CD4-positive, alpha-beta T cell treated with Interleukin-6 for 4 hours (primary cell): Measurements from ENCODE around the gene ADARB1.

Experiments
- DNase-seq: peaks from one replicate; pipeline ENCODE4 v3.0.0-alpha.2; 2020; ENCODE audit warnings: mixed read lengths

Gene ADARB1

GRCh38 chr21:45039317-45040156, 34.8 kb upstream of the ADARB1 start:
- DNase-seq = no peak

GRCh38 chr21:45040157-45040711, 34.1 kb upstream of the ADARB1 start:
- no peak for DNase-seq

DNA sequence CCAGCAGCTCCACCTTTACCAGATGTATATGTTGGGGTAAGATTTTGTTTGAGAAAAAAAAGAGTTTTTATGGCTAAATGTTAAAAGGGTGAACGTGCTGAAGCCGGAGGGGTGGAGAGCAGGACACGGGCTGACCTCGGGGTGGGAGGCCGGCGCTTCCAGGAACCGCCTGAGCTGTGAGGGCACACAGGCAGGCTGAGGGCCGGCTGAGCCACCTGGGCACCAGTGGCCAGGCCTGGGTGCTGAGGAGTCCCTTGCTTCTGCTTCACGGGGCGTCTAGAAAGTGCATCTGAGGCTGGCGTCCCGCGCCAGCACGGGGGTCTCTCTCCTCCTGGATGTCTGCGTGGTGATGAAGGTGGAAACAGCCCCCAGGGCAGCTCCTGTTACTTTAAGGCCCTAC, 33.6 kb upstream of the ADARB1 start:
- no peak for DNase-seq

GRCh38 chr21:45041351-45041805, 33.0 kb upstream of the ADARB1 start:
- DNase-seq = no peak

DNA sequence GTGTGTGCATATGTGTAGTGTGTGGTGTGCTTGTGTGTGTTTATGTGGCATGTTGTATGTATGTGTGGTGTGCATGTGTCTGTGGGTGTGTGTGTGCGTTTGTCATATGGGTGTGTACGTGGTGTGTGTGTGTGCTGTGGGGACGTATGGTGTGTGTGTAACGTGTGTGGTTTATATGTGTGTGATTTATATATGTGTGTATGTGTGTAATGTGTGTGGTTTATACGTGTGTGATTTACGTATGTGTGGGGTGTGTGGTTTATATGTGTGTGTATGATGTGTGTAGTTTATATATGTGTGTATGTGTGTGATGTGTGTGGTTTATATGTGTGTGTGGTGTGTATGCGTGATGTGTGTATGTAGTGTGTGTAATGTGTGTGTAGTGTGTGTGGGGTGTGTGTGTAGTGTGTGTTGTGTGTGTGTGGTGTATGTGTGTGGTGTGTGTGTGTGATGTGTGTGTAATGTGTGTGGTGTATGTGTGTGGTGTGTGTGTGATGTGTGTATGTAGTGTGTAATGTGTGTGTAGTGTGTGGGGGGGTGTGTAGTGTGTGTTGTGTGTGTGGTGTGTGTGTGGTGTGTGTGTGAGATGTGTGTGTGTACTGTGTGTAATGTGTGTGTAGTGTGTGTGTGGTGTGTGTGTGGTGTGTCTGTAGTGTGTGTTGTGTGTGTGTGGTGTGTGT, 32.3 kb upstream of the ADARB1 start:
- DNase-seq = no peak

DNA sequence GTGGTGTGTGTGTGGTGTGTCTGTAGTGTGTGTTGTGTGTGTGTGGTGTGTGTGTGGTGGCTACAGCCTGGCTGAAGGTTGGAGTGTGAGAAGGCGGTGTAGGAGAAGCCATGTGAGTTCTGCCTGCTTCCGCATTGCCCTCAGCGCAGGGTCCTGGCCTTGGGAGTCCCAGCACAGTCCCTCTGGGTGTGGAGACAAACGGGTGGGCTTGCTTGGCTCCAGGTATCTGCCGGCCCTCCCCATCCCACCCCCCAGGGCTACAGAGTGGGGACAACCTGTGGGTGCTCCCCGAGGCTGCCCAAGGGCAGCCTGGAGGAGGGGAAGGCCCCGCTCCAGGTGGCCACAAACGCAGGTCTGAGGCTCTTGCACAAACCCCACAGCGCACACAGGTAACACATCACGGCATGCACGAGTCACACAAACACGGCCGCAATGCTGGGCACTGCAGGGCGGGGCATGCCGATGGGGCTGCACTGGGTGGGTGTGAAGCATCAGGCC, 31.7 kb upstream of the ADARB1 start:
- no peak for DNase-seq

GRCh38 chr21:45043541-45044020, 30.8 kb upstream of the ADARB1 start:
- no peak for DNase-seq

GRCh38 chr21:45045481-45045880, 28.9 kb upstream of the ADARB1 start:
- DNase-seq = no peak

GRCh38 chr21:45047257-45047656, 27.1 kb upstream of the ADARB1 start:
- no peak for DNase-seq

- no peak for DNase-seq
Observed at GRCh38 chr21:45048026-45048698, 26.2 kb upstream of the ADARB1 start.

GRCh38 chr21:45048968-45049367, 25.4 kb upstream of the ADARB1 start:
- DNase-seq = no peak

GRCh38 chr21:45049714-45050344, 24.6 kb upstream of the ADARB1 start:
- no peak for DNase-seq

GRCh38 chr21:45050345-45050796, 24.0 kb upstream of the ADARB1 start:
- no peak for DNase-seq

GRCh38 chr21:45050797-45051489, 23.4 kb upstream of the ADARB1 start:
- DNase-seq = no peak

- DNase-seq = no peak
Observed at GRCh38 chr21:45051580-45052434, 22.6 kb upstream of the ADARB1 start.

DNA sequence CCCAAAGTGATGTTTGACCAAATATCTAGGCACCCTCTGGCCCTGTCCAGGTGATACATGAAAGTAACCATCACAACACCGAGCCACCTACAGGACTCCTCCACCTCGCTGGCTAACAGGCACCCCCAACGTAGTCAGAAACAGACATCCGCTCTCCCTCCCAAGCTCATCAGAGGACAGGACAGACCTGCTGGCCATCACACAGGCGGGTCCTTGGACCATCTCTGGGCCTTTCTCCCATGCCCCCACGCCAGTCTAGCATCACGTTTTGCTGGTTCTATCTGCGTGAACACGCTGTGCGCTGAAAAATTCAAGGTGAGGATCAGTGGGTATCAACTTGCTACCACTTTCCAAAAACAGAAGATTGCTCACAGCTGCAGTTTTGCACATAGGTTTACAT, 21.4 kb upstream of the ADARB1 start:
- no peak for DNase-seq

GRCh38 chr21:45053561-45054226, 20.7 kb upstream of the ADARB1 start:
- DNase-seq = no peak

DNA sequence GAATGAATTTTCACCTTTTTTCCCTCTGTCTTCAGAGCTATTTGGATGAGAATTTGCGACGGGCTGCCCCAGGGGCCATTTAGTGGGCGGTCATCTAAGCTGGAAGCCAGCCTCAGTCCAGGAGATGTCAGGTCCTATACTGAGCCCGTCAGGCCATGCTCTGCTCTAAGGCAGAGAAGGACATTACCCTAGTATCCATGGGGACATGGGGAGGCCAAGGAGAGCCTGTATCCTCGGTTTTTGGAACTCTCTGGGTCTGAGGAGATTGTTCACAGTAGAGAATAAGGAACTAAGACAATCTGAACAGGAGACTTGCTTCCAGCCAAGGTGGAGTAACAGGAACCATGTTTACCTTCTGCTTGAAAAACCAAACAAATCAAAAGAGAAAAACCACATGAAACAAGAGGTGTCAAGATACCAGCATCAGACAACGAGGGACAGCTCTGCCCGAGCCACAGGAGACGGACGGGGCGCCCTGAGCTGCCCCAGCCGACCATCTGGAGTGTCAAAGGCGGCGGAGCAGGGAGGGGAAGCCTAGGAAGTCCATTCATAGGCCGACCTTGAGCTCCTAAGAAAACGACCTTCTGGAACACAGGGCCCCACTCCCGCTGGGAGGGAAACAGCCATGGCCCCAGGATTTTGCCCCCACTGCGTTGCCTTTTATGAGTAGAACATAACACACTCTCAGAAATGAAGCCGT, 20.0 kb upstream of the ADARB1 start:
- no peak for DNase-seq

DNA sequence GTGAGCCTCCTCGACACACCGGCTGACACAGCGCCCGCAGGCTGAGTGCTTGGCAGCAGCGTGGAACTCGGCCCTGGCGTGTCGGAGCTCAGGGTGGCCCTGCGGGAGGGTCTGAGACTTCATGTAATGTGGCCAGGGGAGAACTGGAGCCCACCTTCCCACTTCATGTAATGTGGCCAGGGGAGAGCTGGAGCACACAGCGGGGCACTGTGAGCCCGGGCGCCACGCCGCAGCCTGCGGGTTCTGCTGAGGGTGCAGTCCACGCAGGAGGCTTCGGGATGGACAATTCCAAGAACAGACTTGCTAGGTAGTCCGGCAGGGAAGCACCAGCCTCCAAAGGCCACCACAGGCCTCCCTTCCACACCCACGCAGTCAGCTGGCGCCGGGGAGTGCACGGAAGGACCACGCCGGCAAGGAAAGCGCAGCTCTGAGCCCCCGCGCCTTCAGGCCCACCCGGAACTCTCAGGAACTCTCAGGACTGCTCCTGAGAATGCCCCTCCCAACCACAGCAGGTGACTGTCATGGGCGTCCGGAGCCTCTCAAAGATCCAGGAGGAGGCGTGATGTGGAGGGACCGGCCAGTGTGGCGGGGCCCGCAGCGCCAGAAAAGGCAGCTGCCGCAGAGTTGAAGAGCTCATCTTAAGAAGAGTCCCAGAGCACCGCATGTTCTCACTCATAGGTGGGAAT, 19.3 kb upstream of the ADARB1 start:
- DNase-seq = no peak
